Neural cell (in vitro differentiated cells): ENCODE data around the gene SMC5. TPM values are rescaled to one million over a fixed set of nuclear protein-coding genes. Genes with fewer than 3 reads are reported as not detected.

Source experiments
- H2AFZ ChIP-seq: fragments of 200-600, 300-800 bp; sonication (generic), shearing (Covaris generic); 2 replicates; pipeline ENCODE4 v1.6.0; 2014; ENCODE audit warnings: low read depth, mild to moderate bottlenecking, antibody characterized with exemption, low read length, moderate library complexity
- H3F3A ChIP-seq: fragments of 200-600 bp; shearing (Covaris generic); 2 replicates; pipeline ENCODE4 v1.6.1; 2016; ENCODE audit warnings: mild to moderate bottlenecking, moderate library complexity, mixed read lengths, antibody characterized with exemption, low read length; ENCODE audit not compliant: insufficient read depth, poor library complexity, severe bottlenecking
- H3K27ac ChIP-seq: fragments of 200-600, 300-800 bp; sonication (generic), shearing (Covaris generic); 2 replicates; pipeline ENCODE4 v1.5.1; 2014; ENCODE audit warnings: mild to moderate bottlenecking, low read length, moderate library complexity
- H3K27me3 ChIP-seq: fragments of 300-800, 200-600 bp; sonication (generic), shearing (Covaris generic); 2 replicates; pipeline ENCODE4 v1.6.0; 2014; ENCODE audit warnings: mild to moderate bottlenecking, low read depth, low read length, moderate library complexity; ENCODE audit not compliant: insufficient read depth
- H3K36me3 ChIP-seq: fragments of 300-800, 200-600 bp; sonication (generic), shearing (Covaris generic); 2 replicates; pipeline ENCODE4 v1.5.1; 2014; ENCODE audit warnings: mild to moderate bottlenecking, antibody characterized with exemption, low read length, moderate library complexity; ENCODE audit not compliant: insufficient read depth
- H3K4me2 ChIP-seq: fragments of 300-800, 200-600 bp; sonication (generic), shearing (Covaris generic); 2 replicates; pipeline ENCODE4 v1.6.0; 2014; ENCODE audit warnings: mild to moderate bottlenecking, low read length
- H3K4me3 ChIP-seq: fragments of 300-800, 200-600 bp; sonication (generic), shearing (Covaris generic); 2 replicates; pipeline ENCODE4 v1.5.1; 2014; ENCODE audit warnings: mild to moderate bottlenecking, low read length, moderate library complexity
- H3K79me2 ChIP-seq: fragments of 200-600 bp; shearing (Covaris generic); replicated peaks from 2 replicates; pipeline ENCODE4 v1.6.0; 2014; ENCODE audit warnings: mild to moderate bottlenecking, low read length, moderate library complexity; ENCODE audit not compliant: insufficient read depth
- H3K9ac ChIP-seq: fragments of 300-800, 200-600 bp; sonication (generic), shearing (Covaris generic); 2 replicates; pipeline ENCODE4 v1.6.1; 2016; ENCODE audit warnings: mild to moderate bottlenecking, low read length, mixed read lengths
- H3K9me2 ChIP-seq: fragments of 200-600 bp; shearing (Covaris generic); 2 replicates; pipeline ENCODE4 v1.6.1; 2016; ENCODE audit warnings: mild to moderate bottlenecking, low read length, mixed read lengths; ENCODE audit not compliant: insufficient read depth
- H3K9me3 ChIP-seq: fragments of 200-600, 300-800 bp; sonication (generic), shearing (Covaris generic); 2 replicates; pipeline ENCODE4 v1.6.1; 2016; ENCODE audit warnings: mild to moderate bottlenecking, mixed run types, low read length, moderate library complexity, mixed read lengths
- H4K20me1 ChIP-seq: fragments of 200-600 bp; shearing (Covaris generic); 2 replicates; pipeline ENCODE4 v1.6.1; 2016; ENCODE audit warnings: mild to moderate bottlenecking, mixed run types; ENCODE audit not compliant: insufficient read depth
- CTCF ChIP-seq: fragments of 450-650 bp; IDR thresholded peaks from 2 replicates; pipeline ENCODE4 v1.5.1; 2014; ENCODE audit warnings: antibody characterized with exemption, mild to moderate bottlenecking, moderate library complexity; ENCODE audit not compliant: poor library complexity, severe bottlenecking
- EP300 ChIP-seq: fragments of 450-650 bp; conservative IDR thresholded peaks from 2 replicates; pipeline ENCODE4 v1.6.1; 2014; ENCODE audit warnings: antibody characterized with exemption, mild to moderate bottlenecking, moderate library complexity; ENCODE audit not compliant: poor library complexity, severe bottlenecking
- EZH2 ChIP-seq: fragments of 200-600, 300-800 bp; shearing (Covaris generic), sonication (generic); IDR thresholded peaks from 2 replicates; pipeline ENCODE4 v1.6.1; 2014; ENCODE audit warnings: antibody characterized with exemption, low read length, borderline replicate concordance, mild to moderate bottlenecking; ENCODE audit not compliant: insufficient read depth, poor library complexity, severe bottlenecking
- MXI1 ChIP-seq: fragments of 450-650 bp; conservative IDR thresholded peaks from 2 replicates; pipeline ENCODE4 v1.6.1; 2014; ENCODE audit warnings: antibody characterized with exemption, mild to moderate bottlenecking; ENCODE audit not compliant: poor library complexity, severe bottlenecking
- POLR2AphosphoS5 ChIP-seq: IDR thresholded peaks from 2 replicates; pipeline ENCODE4 v1.6.1; 2012
- RAD21 ChIP-seq: fragments of 450-650 bp; conservative IDR thresholded peaks from 2 replicates; pipeline ENCODE4 v1.6.1; 2014; ENCODE audit warnings: antibody characterized with exemption, mild to moderate bottlenecking, moderate library complexity
- REST ChIP-seq: IDR thresholded peaks from 2 replicates; pipeline ENCODE4 v1.6.1; 2012; ENCODE audit warnings: borderline replicate concordance
- SMC3 ChIP-seq: fragments of 450-650 bp; conservative IDR thresholded peaks from 2 replicates; pipeline ENCODE4 v1.6.1; 2014; ENCODE audit warnings: antibody characterized with exemption, mild to moderate bottlenecking, moderate library complexity; ENCODE audit not compliant: poor library complexity
- TAF1 ChIP-seq: IDR thresholded peaks from 2 replicates; pipeline ENCODE4 v1.6.1; 2012; ENCODE audit warnings: low read depth
- polyA plus RNA-seq: library from polyadenylated mRNA; depleted of rRNA; stranded (reverse); fragments of >200 nt; gene quantifications from 2 replicates; pipeline ENCODE4 v1.2.3, GENCODE V29; 2014

The SMC5 gene
- polyA plus RNA-seq, 1 donor from 2014 or later, result 37.2 TPM

GRCh38 chr9:70229026-70229425 lies 29.8 kb upstream of the SMC5 start:
- TF ChIP-seq EP300 (no peak), POLR2AphosphoS5 (no peak), MXI1 (no peak), REST (no peak), TAF1 (no peak), RAD21 (no peak), SMC3 (no peak), EZH2 (no peak), CTCF (no peak)
- Histone ChIP-seq H3K36me3 (no peaks in the 10 kb centered on the region), H3K4me2 (no peak overlapping the region)

GRCh38 chr9:70229579-70229978 lies 29.2 kb upstream of the SMC5 start:
- no peak overlapping the region for H3K4me2 ChIP-seq
- H3K4me3 ChIP-seq, result no peak overlapping the region
- no peaks in the 10 kb centered on the region for H3K79me2 ChIP-seq
- no peaks in the 10 kb centered on the region for H3K9me3 ChIP-seq
- no peaks in the 10 kb centered on the region for H3K9me2 ChIP-seq
- H3K27me3 ChIP-seq, result no peaks in the 10 kb centered on the region
- no peak overlapping the region for H3K9ac ChIP-seq
- no peaks in the 10 kb centered on the region for H4K20me1 ChIP-seq
- H3F3A ChIP-seq, result no peaks in the 10 kb centered on the region
- no peak overlapping the region for H2AFZ ChIP-seq
- no peaks in the 10 kb centered on the region for H3K36me3 ChIP-seq
- H3K27ac ChIP-seq, result no peak overlapping the region
- no peak for TF ChIP-seq TAF1
- peak; percentile 77 for TF ChIP-seq RAD21
- peak; percentile 74 for TF ChIP-seq SMC3
- TF ChIP-seq CTCF, result peak; percentile 74
- TF ChIP-seq POLR2AphosphoS5, result no peak
- no peak for TF ChIP-seq REST

More at GRCh38 chr9:70229026-70229425, 29.8 kb upstream of the SMC5 start:
- H3K79me2 ChIP-seq, result no peaks in the 10 kb centered on the region
- no peak overlapping the region for H3K4me3 ChIP-seq
- H3F3A ChIP-seq, result no peaks in the 10 kb centered on the region
- H3K9me3 ChIP-seq, result no peaks in the 10 kb centered on the region
- H3K9ac ChIP-seq, result no peak overlapping the region
- no peaks in the 10 kb centered on the region for H4K20me1 ChIP-seq
- no peak overlapping the region for H2AFZ ChIP-seq
- peak overlapping the region; percentile 19 for H3K27ac ChIP-seq
- no peaks in the 10 kb centered on the region for H3K27me3 ChIP-seq
- H3K9me2 ChIP-seq, result no peaks in the 10 kb centered on the region
